Smooth muscle cell (in vitro differentiated cells): ENCODE measurements around the gene AP4S1. TPM values are rescaled to one million over a fixed set of nuclear protein-coding genes. Genes with fewer than 3 reads are reported as not detected.
A peak's percentile ranks its signal among the peaks of the same experiment; 100 is the strongest.

Experiments used
- microRNA counts: library from miRNA; unstranded; fragments of <30 nt; microRNA quantifications from one replicate; lab custom pipeline; 2016
- microRNA-seq: library from miRNA; unstranded; fragments of <30 nt; microRNA quantifications from one replicate; pipeline ENCODE4, GENCODE V29; 2016; ENCODE audit warnings: borderline number of aligned reads
- polyA plus RNA-seq: library from polyadenylated mRNA; unstranded; fragments of >200 nt; fragmentation: Nextera tagmentation; extraction: Ambion mirVana; gene quantifications from 2 replicates; pipeline ENCODE4 v1.2.1, GENCODE V29; 2016
- small RNA-seq: library from RNA; depleted of rRNA; stranded (forward); fragments of <200 nt; gene quantifications from one replicate; pipeline ENCODE3, GENCODE V24; 2014
- total RNA-seq: library from RNA; depleted of rRNA; stranded (reverse); fragments of >200 nt; gene quantifications from 2 replicates; pipeline ENCODE4 v1.2.3, GENCODE V29; 2014

AP4S1 gene
- total and polyA plus RNA-seq, 2 experiments from 2014 or later, result 4.1 to 7.6 TPM

MicroRNAs within 50 kb of the gene (microRNA counts, 767-probe panel; counts per million panel counts)
- microRNA hsa-miR-624-3p (lab: Ali Mortazavi, UCI), result 183 counts per million

Small RNA genes lying within 50 kb of the gene (microRNA-seq; reads per million reads assigned to microRNA genes)
- gene MIR624, result 13.4 reads per million, percentile 19 among the genes with 10 or more reads in this experiment

Small RNA genes lying within 50 kb of the gene (small RNA-seq; reads per million reads assigned to genes)
- gene MIR624, result 0.08 reads per million
- gene RNU6-541P, result not detected

Other genes with a start within 250 kb of the AP4S1 start
- 0.09 and 0.13 TPM in 2 replicates for gene COCH, start 151.1 kb upstream of the AP4S1 start, total RNA-seq
- 0.78 and 1.0 TPM in 2 replicates for gene COCH, start 151.1 kb upstream of the AP4S1 start, polyA plus RNA-seq
- gene STRN3, start 730 bp downstream of the AP4S1 start, total RNA-seq, result 43.6 and 66.2 TPM in 2 replicates
- gene STRN3, start 730 bp downstream of the AP4S1 start, polyA plus RNA-seq, result 6.8 and 9.5 TPM in 2 replicates
- gene HECTD1, start 182.1 kb downstream of the AP4S1 start, total RNA-seq, result 116 and 145 TPM in 2 replicates
- gene HECTD1, start 182.1 kb downstream of the AP4S1 start, polyA plus RNA-seq, result 39.3 and 47.6 TPM in 2 replicates